ENCODE measurements around the gene IL18BP.

GRCh38 chr11:72048766-72049460 lies 50.2 kb downstream of the IL18BP start:
- TF ChIP-seq CTCF (IDR thresholded peaks at IDR 0.05) (no peak), EZH2phosphoT487 (IDR thresholded peaks at IDR 0.05) (no peak)

Data from neural progenitor cell (in vitro differentiated cells).